Sigmoid colon (tissue), 3 donors: ENCODE results near the gene TSPAN11.

Source experiments
- POLR2A ChIP-seq, 2 donors: fragments of 450-650 bp; IDR thresholded peaks; one replicate each; pipeline ENCODE4 v1.6.1; 2016; ENCODE audit warnings: antibody characterized with exemption in 2 of 2, mild to moderate bottlenecking in 2 of 2, moderate library complexity in 2 of 2
- TF ChIP-seq, protein P1 (sequence below), 4 experiments: fragments of 450-650 bp in 3 of 4; fragments of 200-600 bp in 1 of 4; IDR thresholded peaks; one replicate each; pipeline ENCODE4 v1.5.1; 2016 to 2019; ENCODE audit warnings: antibody characterized with exemption in 4 of 4, mild to moderate bottlenecking in 3 of 4, moderate library complexity in 2 of 4

DNA sequence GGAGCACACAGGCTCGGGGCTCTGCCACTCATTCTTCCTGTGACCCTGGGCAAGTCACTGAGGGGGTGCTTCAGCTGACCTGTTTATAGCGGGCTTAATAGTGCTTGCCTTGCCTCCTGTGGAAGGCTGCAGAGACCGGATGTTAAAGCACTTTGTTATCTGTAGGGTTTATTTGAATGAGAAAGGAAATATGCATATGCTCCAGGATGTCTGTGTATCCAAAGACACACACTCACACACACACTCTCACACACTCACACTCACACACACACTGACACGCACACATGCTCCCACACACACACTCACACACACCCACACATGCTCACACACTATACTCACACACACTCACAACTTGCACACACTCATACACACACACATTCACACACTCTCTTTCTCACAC lies 91.0 kb downstream of the TSPAN11 start:
- TF ChIP-seq, protein P1, sequence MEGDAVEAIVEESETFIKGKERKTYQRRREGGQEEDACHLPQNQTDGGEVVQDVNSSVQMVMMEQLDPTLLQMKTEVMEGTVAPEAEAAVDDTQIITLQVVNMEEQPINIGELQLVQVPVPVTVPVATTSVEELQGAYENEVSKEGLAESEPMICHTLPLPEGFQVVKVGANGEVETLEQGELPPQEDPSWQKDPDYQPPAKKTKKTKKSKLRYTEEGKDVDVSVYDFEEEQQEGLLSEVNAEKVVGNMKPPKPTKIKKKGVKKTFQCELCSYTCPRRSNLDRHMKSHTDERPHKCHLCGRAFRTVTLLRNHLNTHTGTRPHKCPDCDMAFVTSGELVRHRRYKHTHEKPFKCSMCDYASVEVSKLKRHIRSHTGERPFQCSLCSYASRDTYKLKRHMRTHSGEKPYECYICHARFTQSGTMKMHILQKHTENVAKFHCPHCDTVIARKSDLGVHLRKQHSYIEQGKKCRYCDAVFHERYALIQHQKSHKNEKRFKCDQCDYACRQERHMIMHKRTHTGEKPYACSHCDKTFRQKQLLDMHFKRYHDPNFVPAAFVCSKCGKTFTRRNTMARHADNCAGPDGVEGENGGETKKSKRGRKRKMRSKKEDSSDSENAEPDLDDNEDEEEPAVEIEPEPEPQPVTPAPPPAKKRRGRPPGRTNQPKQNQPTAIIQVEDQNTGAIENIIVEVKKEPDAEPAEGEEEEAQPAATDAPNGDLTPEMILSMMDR (IDR thresholded peaks at IDR 0.05), result no peak
- TF ChIP-seq POLR2A (IDR thresholded peaks at IDR 0.05), result no peak
